ENCODE data around the gene PRDM8. TPM values are rescaled to one million over a fixed set of nuclear protein-coding genes. Genes with fewer than 3 reads are reported as not detected.

The PRDM8 gene
- total RNA-seq, 2 donors from 2014 or later = 0.82 to 1.6 TPM

GRCh38 chr4:80225595-80225994 is 28.3 kb downstream of the PRDM8 start:
- no peak overlapping the region for H3K4me3 ChIP-seq
- intact Hi-C loops (cut with DNase I) = no loop called here
- H3K27me3 ChIP-seq = no peaks in the 10 kb centered on the region
- H3K9ac ChIP-seq (ENCODE audit: low read depth in 2 of 2, low read length in 2 of 2) = no peak overlapping the region
- H3K36me3 ChIP-seq = no peaks in the 10 kb centered on the region
- no peak for TF ChIP-seq CTCF (IDR thresholded peaks at IDR 0.05)
- no peaks in the 10 kb centered on the region for H3K9me3 ChIP-seq
- DNase-seq = no peak
- no peaks in the 10 kb centered on the region for H3K4me1 ChIP-seq
- no peak overlapping the region for H3K27ac ChIP-seq

GRCh38 chr4:80226094-80226493 is 28.8 kb downstream of the PRDM8 start:
- Histone ChIP-seq H3K9me3 (no peaks in the 10 kb centered on the region), H3K4me3 (no peak overlapping the region), H3K27ac (no peak overlapping the region), H3K4me1 (no peaks in the 10 kb centered on the region), H3K27me3 (no peaks in the 10 kb centered on the region), H3K36me3 (no peaks in the 10 kb centered on the region), H3K9ac (ENCODE audit: low read depth in 2 of 2, low read length in 2 of 2) (no peak overlapping the region)
- intact Hi-C loops (cut with DNase I) = no loop called here
- no peak for TF ChIP-seq CTCF (IDR thresholded peaks at IDR 0.05)
- DNase-seq = no peak

DNA sequence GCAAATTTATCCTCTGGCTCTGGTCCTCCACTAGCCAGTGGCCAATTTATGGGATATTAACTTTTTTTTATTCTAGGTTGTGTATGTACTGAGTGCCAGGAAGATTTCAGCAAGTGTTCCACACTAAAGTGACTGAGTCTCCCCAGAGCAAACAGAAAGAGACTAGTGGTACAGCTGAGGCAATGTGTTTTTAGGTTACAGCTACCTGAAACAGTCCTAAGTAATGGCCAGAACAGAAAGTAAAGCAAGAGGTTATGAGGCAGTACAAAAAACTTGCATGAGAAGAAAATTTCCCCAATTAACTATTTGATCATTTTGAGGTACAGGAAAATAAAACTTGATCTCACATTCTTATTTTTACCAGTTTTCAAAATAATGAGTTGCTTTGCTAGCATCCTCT is 31.2 kb downstream of the PRDM8 start:
- Histone ChIP-seq H3K27me3 (no peaks in the 10 kb centered on the region), H3K36me3 (no peaks in the 10 kb centered on the region), H3K4me1 (no peaks in the 10 kb centered on the region), H3K4me3 (no peak overlapping the region), H3K9ac (ENCODE audit: low read depth in 2 of 2, low read length in 2 of 2) (no peak overlapping the region), H3K27ac (no peak overlapping the region), H3K9me3 (no peaks in the 10 kb centered on the region)
- intact Hi-C loops (cut with DNase I) = no loop called here
- no peak for DNase-seq
- no peak for TF ChIP-seq CTCF (IDR thresholded peaks at IDR 0.05)

- no peak overlapping the region for H3K27ac ChIP-seq
- no peak overlapping the region for H3K4me3 ChIP-seq
- no peak overlapping the region for H3K9ac ChIP-seq (ENCODE audit: low read depth in 2 of 2, low read length in 2 of 2)
- DNase-seq = no peak
- TF ChIP-seq CTCF (IDR thresholded peaks at IDR 0.05) = no peak
- H3K9me3 ChIP-seq = no peaks in the 10 kb centered on the region
- H3K4me1 ChIP-seq = no peaks in the 10 kb centered on the region
- no peaks in the 10 kb centered on the region for H3K27me3 ChIP-seq
- intact Hi-C loops (cut with DNase I) = no loop called here
- no peaks in the 10 kb centered on the region for H3K36me3 ChIP-seq
Observed at GRCh38 chr4:80229128-80229527, 31.8 kb downstream of the PRDM8 start.

DNA sequence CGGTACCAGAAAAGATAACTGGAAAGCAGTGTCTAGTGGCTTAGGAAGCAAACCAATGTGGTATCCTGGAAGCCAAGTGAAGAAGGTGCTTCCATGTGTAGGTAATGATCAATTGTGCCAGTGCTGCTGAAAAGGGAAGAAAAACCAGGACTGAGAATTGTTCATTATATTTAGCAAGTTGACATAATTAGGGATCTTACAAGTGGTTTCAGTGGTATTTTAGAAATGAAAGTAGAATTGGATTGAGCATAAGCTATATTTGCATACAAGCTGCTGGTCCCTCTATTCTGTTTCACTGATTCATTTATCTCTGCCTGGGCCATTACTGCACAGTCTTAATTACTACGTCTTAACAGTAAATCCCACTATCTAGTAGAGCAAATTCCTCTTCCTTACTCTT is 32.3 kb downstream of the PRDM8 start:
- no peaks in the 10 kb centered on the region for H3K9me3 ChIP-seq
- no peaks in the 10 kb centered on the region for H3K36me3 ChIP-seq
- TF ChIP-seq CTCF (IDR thresholded peaks at IDR 0.05) = no peak
- H3K27ac ChIP-seq = no peak overlapping the region
- no peaks in the 10 kb centered on the region for H3K4me1 ChIP-seq
- no peak overlapping the region for H3K4me3 ChIP-seq
- intact Hi-C loops (cut with DNase I) = no loop called here
- no peaks in the 10 kb centered on the region for H3K27me3 ChIP-seq
- DNase-seq = no peak
- H3K9ac ChIP-seq (ENCODE audit: low read depth in 2 of 2, low read length in 2 of 2) = no peak overlapping the region

- no peak overlapping the region for H3K4me3 ChIP-seq
- no peaks in the 10 kb centered on the region for H3K27me3 ChIP-seq
- no peak for TF ChIP-seq CTCF (IDR thresholded peaks at IDR 0.05)
- no peak for DNase-seq
- H3K4me1 ChIP-seq = no peaks in the 10 kb centered on the region
- no peaks in the 10 kb centered on the region for H3K9me3 ChIP-seq
- H3K36me3 ChIP-seq = no peaks in the 10 kb centered on the region
- intact Hi-C loops (cut with DNase I) = no loop called here
- no peak overlapping the region for H3K27ac ChIP-seq
- H3K9ac ChIP-seq (ENCODE audit: low read depth in 2 of 2, low read length in 2 of 2) = no peak overlapping the region
Observed at GRCh38 chr4:80231180-80231579, 33.9 kb downstream of the PRDM8 start.
